DND-41 (cell line): ENCODE results near the gene DNAH1.

Source experiments
- ATAC-seq: fragments of 200-7000 bp; cut with Tn5 transposase; 3 replicates; pipeline ENCODE4 v1.9.1; 2021; ENCODE audit warnings: low read depth; ENCODE audit not compliant: insufficient read depth
- DNase-seq: peaks from one replicate; pipeline ENCODE4 v3.0.0-alpha.2; 2020
- H2AFZ ChIP-seq: 2 replicates; pipeline ENCODE4 v1.6.0; 2012; ENCODE audit warnings: low read depth, low read length
- H3K27ac ChIP-seq: 2 replicates; pipeline ENCODE4 v1.5.1; 2012; ENCODE audit warnings: low read length, inconsistent platforms
- H3K27me3 ChIP-seq: fragments of 200-600 bp; sonication (generic); 2 replicates; pipeline ENCODE4 v1.6.0; 2012; ENCODE audit warnings: low read length, mild to moderate bottlenecking, inconsistent platforms; ENCODE audit not compliant: insufficient read depth, poor library complexity
- H3K36me3 ChIP-seq: 2 replicates; pipeline ENCODE4 v1.5.1; 2012; ENCODE audit warnings: low read length, inconsistent platforms; ENCODE audit not compliant: insufficient read depth
- H3K4me1 ChIP-seq: 2 replicates; pipeline ENCODE4 v1.5.1; 2012; ENCODE audit warnings: mild to moderate bottlenecking, low read length; ENCODE audit not compliant: insufficient read depth
- H3K4me2 ChIP-seq: 2 replicates; pipeline ENCODE4 v1.6.0; 2012; ENCODE audit warnings: mild to moderate bottlenecking, moderate library complexity, low read length, inconsistent platforms; ENCODE audit not compliant: insufficient read depth
- H3K4me3 ChIP-seq, 2 experiments: fragments of 200-600 bp in 1 of 2; shearing (Covaris generic) in 1 of 2; 2 replicates each; pipeline ENCODE4 v1.5.1; 2012 to 2016; ENCODE audit warnings: inconsistent platforms in 2 of 2, low read length in 2 of 2, mild to moderate bottlenecking in 2 of 2, low read depth in 1 of 2, moderate library complexity in 1 of 2
- H3K79me2 ChIP-seq: 2 replicates; pipeline ENCODE4 v1.6.0; 2012; ENCODE audit warnings: low read length, inconsistent platforms; ENCODE audit not compliant: insufficient read depth
- H3K9ac ChIP-seq: 2 replicates; pipeline ENCODE4 v1.6.0; 2012; ENCODE audit warnings: low read depth, mild to moderate bottlenecking, inconsistent platforms, low read length, moderate library complexity
- H3K9me3 ChIP-seq: 2 replicates; pipeline ENCODE4 v1.5.1; 2012; ENCODE audit warnings: low read length, moderate library complexity, mild to moderate bottlenecking, inconsistent platforms; ENCODE audit not compliant: insufficient read depth, severe bottlenecking
- H4K20me1 ChIP-seq: 2 replicates; pipeline ENCODE4 v1.6.0; 2012; ENCODE audit warnings: low read length; ENCODE audit not compliant: insufficient read depth
- CTCF ChIP-seq: IDR thresholded peaks from 2 replicates; pipeline ENCODE4 v1.5.1; 2012; ENCODE audit warnings: borderline replicate concordance, low read length, moderate library complexity, mild to moderate bottlenecking; ENCODE audit not compliant: poor library complexity, severe bottlenecking; ENCODE audit errors: extremely low read depth
- EZH2 ChIP-seq: IDR thresholded peaks from 3 replicates; pipeline ENCODE4 v1.6.1; 2012; ENCODE audit warnings: borderline replicate concordance, low read depth, mild to moderate bottlenecking, moderate library complexity, low read length, inconsistent platforms; ENCODE audit not compliant: severe bottlenecking

DNAH1 gene

GRCh38 chr3:52295671-52296208 lies 20.4 kb upstream of the DNAH1 start:
- no peak for ATAC-seq
- H3K9me3 ChIP-seq, result no peaks in the 10 kb centered on the region
- DNase-seq, result no peak
- peaks cover 23% of the 10 kb centered on the region for H3K36me3 ChIP-seq
- no peaks in the 10 kb centered on the region for H3K4me1 ChIP-seq
- no peak overlapping the region for H3K9ac ChIP-seq
- H3K4me2 ChIP-seq, result no peak overlapping the region
- no peak overlapping the region for H3K27ac ChIP-seq
- no peaks in the 10 kb centered on the region for H3K79me2 ChIP-seq
- TF ChIP-seq CTCF (no peak), EZH2 (no peak)
- H3K4me3 ChIP-seq, result no peak overlapping the region
- H2AFZ ChIP-seq, result no peak overlapping the region
- H3K27me3 ChIP-seq, result no peaks in the 10 kb centered on the region
- H4K20me1 ChIP-seq, result no peaks in the 10 kb centered on the region

GRCh38 chr3:52297242-52298148 lies 18.6 kb upstream of the DNAH1 start:
- Histone ChIP-seq H4K20me1 (no peaks in the 10 kb centered on the region), H3K4me1 (no peaks in the 10 kb centered on the region), H3K79me2 (no peaks in the 10 kb centered on the region), H3K9ac (no peak overlapping the region), H3K27me3 (no peaks in the 10 kb centered on the region), H3K4me2 (no peak overlapping the region), H3K36me3 (peaks cover 6% of the 10 kb centered on the region; the same call in 1 of the 2 replicates), H2AFZ (no peak overlapping the region), H3K27ac (no peak overlapping the region), H3K4me3 (no peak overlapping the region), H3K9me3 (no peaks in the 10 kb centered on the region)
- DNase-seq (no peak), ATAC-seq (no peak)
- TF ChIP-seq CTCF (no peak), EZH2 (no peak)

- TF ChIP-seq CTCF (no peak), EZH2 (no peak)
- DNase-seq, result no peak
- H3K79me2 ChIP-seq, result no peaks in the 10 kb centered on the region
- H3K4me1 ChIP-seq, result no peaks in the 10 kb centered on the region
- H3K9me3 ChIP-seq, result no peaks in the 10 kb centered on the region
- no peaks in the 10 kb centered on the region for H3K27me3 ChIP-seq
- H3K27ac ChIP-seq, result no peak overlapping the region
- H3K9ac ChIP-seq, result no peak overlapping the region
- H4K20me1 ChIP-seq, result no peaks in the 10 kb centered on the region
- no peaks in the 10 kb centered on the region for H3K36me3 ChIP-seq
- H3K4me2 ChIP-seq, result no peak overlapping the region
- no peak overlapping the region for H2AFZ ChIP-seq
- no peak overlapping the region for H3K4me3 ChIP-seq
- ATAC-seq, result no peak
Measured at GRCh38 chr3:52298149-52299098, 17.7 kb upstream of the DNAH1 start.
